AG09319 (cell line): ENCODE measurements around the gene FREM2.

Experiments
- DNase-seq: peaks from one replicate; pipeline ENCODE4 v3.0.0-alpha.2; 2010; ENCODE audit warnings: low read depth; ENCODE audit errors: extremely low read depth
- TF ChIP-seq, protein P1 (sequence below): IDR thresholded peaks from 2 replicates; pipeline ENCODE4 v1.5.1; 2011; ENCODE audit warnings: low read depth, mild to moderate bottlenecking, inconsistent platforms, low read length, moderate library complexity

FREM2 gene

GRCh38 chr13:38905081-38905480, 218.2 kb downstream of the FREM2 start:
- TF ChIP-seq, protein P1, sequence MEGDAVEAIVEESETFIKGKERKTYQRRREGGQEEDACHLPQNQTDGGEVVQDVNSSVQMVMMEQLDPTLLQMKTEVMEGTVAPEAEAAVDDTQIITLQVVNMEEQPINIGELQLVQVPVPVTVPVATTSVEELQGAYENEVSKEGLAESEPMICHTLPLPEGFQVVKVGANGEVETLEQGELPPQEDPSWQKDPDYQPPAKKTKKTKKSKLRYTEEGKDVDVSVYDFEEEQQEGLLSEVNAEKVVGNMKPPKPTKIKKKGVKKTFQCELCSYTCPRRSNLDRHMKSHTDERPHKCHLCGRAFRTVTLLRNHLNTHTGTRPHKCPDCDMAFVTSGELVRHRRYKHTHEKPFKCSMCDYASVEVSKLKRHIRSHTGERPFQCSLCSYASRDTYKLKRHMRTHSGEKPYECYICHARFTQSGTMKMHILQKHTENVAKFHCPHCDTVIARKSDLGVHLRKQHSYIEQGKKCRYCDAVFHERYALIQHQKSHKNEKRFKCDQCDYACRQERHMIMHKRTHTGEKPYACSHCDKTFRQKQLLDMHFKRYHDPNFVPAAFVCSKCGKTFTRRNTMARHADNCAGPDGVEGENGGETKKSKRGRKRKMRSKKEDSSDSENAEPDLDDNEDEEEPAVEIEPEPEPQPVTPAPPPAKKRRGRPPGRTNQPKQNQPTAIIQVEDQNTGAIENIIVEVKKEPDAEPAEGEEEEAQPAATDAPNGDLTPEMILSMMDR: no peak
- no peak for DNase-seq

- TF ChIP-seq, protein P1: no peak
- no peak for DNase-seq
Measured at GRCh38 chr13:38905861-38906260, 219.0 kb downstream of the FREM2 start.

DNA sequence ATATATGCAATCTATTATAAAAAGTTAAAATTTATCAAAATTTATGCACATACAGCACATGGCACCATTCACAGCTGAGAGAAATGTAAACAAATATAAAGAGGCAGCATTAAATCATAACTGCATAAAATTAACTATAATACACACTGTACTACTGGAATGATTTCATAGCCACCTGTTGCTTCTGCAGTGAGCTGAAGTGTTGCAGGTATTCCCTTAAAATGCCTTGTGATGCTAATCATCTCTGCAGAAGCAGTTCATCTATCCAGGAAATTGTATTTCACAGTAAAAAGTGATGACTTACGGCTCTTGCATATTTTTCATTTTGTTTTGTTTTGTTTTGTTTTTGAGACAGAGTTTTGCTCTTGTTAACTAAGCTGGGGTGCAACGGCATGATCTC, 221.7 kb downstream of the FREM2 start:
- no peak for DNase-seq
- TF ChIP-seq, protein P1: no peak

DNA sequence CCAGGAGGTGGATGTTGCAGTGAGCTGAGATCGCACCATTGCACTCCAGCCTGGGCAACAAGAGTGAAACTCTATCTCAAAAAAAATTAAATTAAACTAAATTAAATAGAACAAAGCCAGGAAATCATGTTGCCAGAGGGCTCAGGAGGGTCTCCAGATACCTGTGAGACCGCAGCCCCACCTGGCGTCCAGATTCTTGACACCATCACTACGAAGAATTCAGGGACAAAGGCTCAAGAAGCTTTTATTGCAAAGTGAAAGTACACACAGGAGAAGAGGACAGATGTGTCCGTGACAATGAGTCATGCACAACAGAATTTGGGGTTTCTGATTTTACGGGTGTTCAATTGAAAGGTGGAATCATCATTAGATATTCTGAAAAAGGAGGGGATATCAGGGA, 227.2 kb downstream of the FREM2 start:
- TF ChIP-seq, protein P1: no peak
- no peak for DNase-seq

GRCh38 chr13:38921081-38921480, 234.2 kb downstream of the FREM2 start:
- TF ChIP-seq, protein P1: no peak
- DNase-seq: no peak

GRCh38 chr13:38922170-38922569, 235.3 kb downstream of the FREM2 start:
- TF ChIP-seq, protein P1: no peak
- DNase-seq: no peak

DNA sequence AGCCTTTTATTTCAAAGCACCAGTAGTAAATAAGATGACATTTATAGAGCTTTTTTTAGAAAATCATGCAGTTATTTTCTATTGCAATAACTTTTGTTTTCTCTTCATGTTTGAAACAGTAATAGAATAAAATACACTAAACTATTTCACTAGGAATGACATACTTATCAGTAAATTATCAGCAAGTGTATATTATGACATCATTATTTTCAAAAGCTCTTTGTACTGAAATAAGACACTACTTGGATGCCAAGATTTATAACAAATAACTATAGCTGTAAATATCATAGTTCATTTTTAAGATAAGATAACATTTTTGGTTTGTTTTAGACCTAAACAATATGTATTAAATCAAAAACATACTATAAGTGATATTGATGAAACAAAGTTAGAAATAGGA, 246.9 kb downstream of the FREM2 start:
- DNase-seq: no peak
- TF ChIP-seq, protein P1: no peak
